ENCODE data around the gene RPL34.

The RPL34 gene

DNA sequence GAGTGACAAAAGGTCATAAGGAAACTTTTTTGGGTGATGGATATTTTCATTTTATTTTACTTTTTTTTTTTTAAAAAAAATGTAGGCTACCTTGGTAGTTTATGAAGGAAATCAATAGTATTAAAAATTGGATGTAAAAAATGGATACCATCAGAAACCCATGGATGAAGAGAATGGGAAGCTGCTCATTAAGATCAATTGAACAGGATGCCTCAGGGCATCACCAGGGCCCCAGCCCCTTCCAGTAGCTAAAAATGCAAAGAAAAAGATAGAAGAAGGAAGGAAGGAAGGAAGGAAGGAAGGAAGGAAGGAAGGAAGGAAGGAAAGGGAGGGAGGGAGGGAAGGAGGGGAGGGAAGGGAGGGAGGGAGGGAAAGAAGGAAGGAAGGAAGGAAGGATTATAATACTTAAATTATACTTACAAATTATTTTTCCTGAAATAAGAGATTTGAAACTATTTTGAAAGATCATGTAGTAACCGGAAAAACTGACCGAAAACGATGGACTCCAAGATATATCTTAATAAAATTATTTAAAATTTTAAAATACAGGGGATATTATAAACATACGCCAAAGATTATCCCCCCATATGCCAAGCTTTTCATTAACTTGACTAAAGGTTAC, 54.1 kb downstream of the RPL34 start:
- Histone ChIP-seq H3K4me3 (ENCODE audit: low read depth in 1 of 2, low read length in 2 of 2) (no peak overlapping the region), H3K4me1 (ENCODE audit: control insufficient read depth in 1 of 2, insufficient read depth in 2 of 2, low read length in 2 of 2) (no peaks in the 10 kb centered on the region), H3K9me3 (ENCODE audit: control insufficient read depth in 1 of 2, low read length in 2 of 2) (no peaks in the 10 kb centered on the region), H3K36me3 (ENCODE audit: control insufficient read depth in 1 of 2, insufficient read depth in 2 of 2, low read length in 2 of 2) (peaks cover 0 to 4% of the 10 kb centered on the region in 2 donors), H3K27ac (ENCODE audit: low read length) (no peak overlapping the region), H3K27me3 (ENCODE audit: low read depth, low read length) (no peaks in the 10 kb centered on the region)
